IMR-90 (cell line): ENCODE results near the gene ADM5. TPM values are rescaled to one million over a fixed set of nuclear protein-coding genes. Genes with fewer than 3 reads are reported as not detected.

Source experiments
- microRNA-seq, 2 experiments: library from miRNA; stranded (forward) in 1 of 2; unstranded in 1 of 2; fragments of 10-50 nt in 1 of 2; fragments of <30 nt in 1 of 2; gene quantifications in 1 of 2; microRNA quantifications in 1 of 2; one replicate each; pipeline versions ENCODE3 to v1.1.0; 2013 to 2020; ENCODE audit not compliant: insufficient read depth in 1 of 2, insufficient read length in 1 of 2, unreplicated experiment in 1 of 2
- polyA plus RNA-seq, 3 experiments: library from polyadenylated mRNA; depleted of rRNA; stranded (reverse); fragments of >200 nt; gene quantifications; 2 replicates each; pipeline ENCODE4 v1.2.3, GENCODE V29; 2012; ENCODE audit warnings: low replicate concordance in 1 of 3
- small RNA-seq, 5 experiments: library from RNA; depleted of rRNA; stranded (forward); fragments of <200 nt; gene quantifications; one replicate each; pipeline ENCODE3, GENCODE V24; 2012
- total RNA-seq: library from RNA; depleted of rRNA; stranded (reverse); fragments of >200 nt; gene quantifications from 2 replicates; pipeline ENCODE4 v1.2.3, GENCODE V29; 2012; rRNA removed

The ADM5 gene
- total and polyA plus RNA-seq, 2 of the 4 experiments (the other 2 are of a cell fraction) = 0.18 to 0.99 TPM

Small RNAs within 50 kb of the gene (microRNA-seq; reads per million reads assigned to microRNA genes)
- gene MIR5088 = 0 to 2.1 reads per million in 2 experiments

Small RNAs within 50 kb of the gene (small RNA-seq; reads per million reads assigned to genes)
- gene MIR5088 = 0 reads per million in 5 experiments

Other genes starting within 250 kb of the ADM5 start
- gene SLC17A7, start 248.1 kb upstream of the ADM5 start, total RNA-seq = not detected in 2 replicates
- gene SLC17A7, start 248.1 kb upstream of the ADM5 start, polyA plus RNA-seq (2012; rRNA removed) = 0.03 TPM in 1 of 2 replicates, not detected in the other
- 122 and 125 TPM in 2 replicates for gene PIH1D1, start 237.8 kb upstream of the ADM5 start, total RNA-seq
- 76.8 and 77.9 TPM in 2 replicates for gene PIH1D1, start 237.8 kb upstream of the ADM5 start, polyA plus RNA-seq (2012; rRNA removed)
- gene ALDH16A1, start 236.4 kb upstream of the ADM5 start, total RNA-seq = 10.4 and 11.4 TPM in 2 replicates
- gene ALDH16A1, start 236.4 kb upstream of the ADM5 start, polyA plus RNA-seq (2012; rRNA removed) = 12.1 and 12.9 TPM in 2 replicates
- gene FLT3LG, start 215.4 kb upstream of the ADM5 start, total RNA-seq = 0.56 and 0.90 TPM in 2 replicates
- 8.3 and 10.2 TPM in 2 replicates for gene FLT3LG, start 215.4 kb upstream of the ADM5 start, polyA plus RNA-seq (2012; rRNA removed)
- gene RPL13A, start 202.0 kb upstream of the ADM5 start, total RNA-seq = 1,477 and 1,924 TPM in 2 replicates
- 2,069 and 2,840 TPM in 2 replicates for gene RPL13A, start 202.0 kb upstream of the ADM5 start, polyA plus RNA-seq (2012; rRNA removed)
- gene RPS11, start 193.2 kb upstream of the ADM5 start, total RNA-seq = 3,436 and 3,623 TPM in 2 replicates
- gene RPS11, start 193.2 kb upstream of the ADM5 start, polyA plus RNA-seq (2012; rRNA removed) = 5,513 and 6,961 TPM in 2 replicates
- 14.7 and 17.0 TPM in 2 replicates for gene FCGRT, start 176.9 kb upstream of the ADM5 start, total RNA-seq
- gene FCGRT, start 176.9 kb upstream of the ADM5 start, polyA plus RNA-seq (2012; rRNA removed) = 64.8 and 68.7 TPM in 2 replicates
- 102 and 111 TPM in 2 replicates for gene RCN3, start 161.6 kb upstream of the ADM5 start, total RNA-seq
- gene RCN3, start 161.6 kb upstream of the ADM5 start, polyA plus RNA-seq (2012; rRNA removed) = 116 and 119 TPM in 2 replicates
- 118 and 130 TPM in 2 replicates for gene NOSIP, start 109.0 kb upstream of the ADM5 start, total RNA-seq
- gene NOSIP, start 109.0 kb upstream of the ADM5 start, polyA plus RNA-seq (2012; rRNA removed) = 138 and 164 TPM in 2 replicates
- under 0.01 and 0.54 TPM in 2 replicates for gene PRRG2, start 108.3 kb upstream of the ADM5 start, total RNA-seq
- gene PRRG2, start 108.3 kb upstream of the ADM5 start, polyA plus RNA-seq (2012; rRNA removed) = 0.14 and 0.52 TPM in 2 replicates
- gene PRR12, start 98.4 kb upstream of the ADM5 start, total RNA-seq = 0.28 and 0.36 TPM in 2 replicates
- 4.0 and 4.1 TPM in 2 replicates for gene PRR12, start 98.4 kb upstream of the ADM5 start, polyA plus RNA-seq (2012; rRNA removed)
- gene RRAS, start 49.5 kb upstream of the ADM5 start, total RNA-seq = 50.2 and 50.5 TPM in 2 replicates
- gene RRAS, start 49.5 kb upstream of the ADM5 start, polyA plus RNA-seq (2012; rRNA removed) = 241 and 267 TPM in 2 replicates
- gene SCAF1, start 47.4 kb upstream of the ADM5 start, total RNA-seq = 2.2 and 3.1 TPM in 2 replicates
- gene SCAF1, start 47.4 kb upstream of the ADM5 start, polyA plus RNA-seq (2012; rRNA removed) = 14.6 and 14.8 TPM in 2 replicates
- gene IRF3, start 23.7 kb upstream of the ADM5 start, total RNA-seq = 37.2 and 39.6 TPM in 2 replicates
- gene IRF3, start 23.7 kb upstream of the ADM5 start, polyA plus RNA-seq (2012; rRNA removed) = 65.2 and 95.9 TPM in 2 replicates
- gene BCL2L12, start 23.7 kb upstream of the ADM5 start, total RNA-seq = 3.9 and 4.7 TPM in 2 replicates
- 32.6 and 51.4 TPM in 2 replicates for gene BCL2L12, start 23.7 kb upstream of the ADM5 start, polyA plus RNA-seq (2012; rRNA removed)
- gene PRMT1, start 12.3 kb upstream of the ADM5 start, total RNA-seq = 672 and 840 TPM in 2 replicates
- 497 and 529 TPM in 2 replicates for gene PRMT1, start 12.3 kb upstream of the ADM5 start, polyA plus RNA-seq (2012; rRNA removed)
- gene CPT1C, start 1.5 kb downstream of the ADM5 start, total RNA-seq = 14.2 and 14.7 TPM in 2 replicates
- gene CPT1C, start 1.5 kb downstream of the ADM5 start, polyA plus RNA-seq (2012; rRNA removed) = 53.1 and 56.1 TPM in 2 replicates
- not detected in 2 replicates for gene TSKS, start 73.7 kb downstream of the ADM5 start, total RNA-seq
- gene TSKS, start 73.7 kb downstream of the ADM5 start, polyA plus RNA-seq (2012; rRNA removed) = 0.10 TPM in 1 of 2 replicates, not detected in the other
- gene AP2A1, start 77.4 kb downstream of the ADM5 start, total RNA-seq = 40.7 and 41.4 TPM in 2 replicates
- gene AP2A1, start 77.4 kb downstream of the ADM5 start, polyA plus RNA-seq (2012; rRNA removed) = 122 and 136 TPM in 2 replicates
- 10.6 and 14.3 TPM in 2 replicates for gene FUZ, start 123.7 kb downstream of the ADM5 start, total RNA-seq
- gene FUZ, start 123.7 kb downstream of the ADM5 start, polyA plus RNA-seq (2012; rRNA removed) = 10.4 and 12.1 TPM in 2 replicates
- gene MED25, start 128.7 kb downstream of the ADM5 start, total RNA-seq = 4.7 and 5.3 TPM in 2 replicates
- gene MED25, start 128.7 kb downstream of the ADM5 start, polyA plus RNA-seq (2012; rRNA removed) = 37.0 and 38.5 TPM in 2 replicates
- gene PTOV1, start 161.6 kb downstream of the ADM5 start, total RNA-seq = 34.4 and 36.1 TPM in 2 replicates
- 106 and 107 TPM in 2 replicates for gene PTOV1, start 161.6 kb downstream of the ADM5 start, polyA plus RNA-seq (2012; rRNA removed)
- 10.6 and 14.2 TPM in 2 replicates for gene PNKP, start 178.0 kb downstream of the ADM5 start, total RNA-seq
- gene PNKP, start 178.0 kb downstream of the ADM5 start, polyA plus RNA-seq (2012; rRNA removed) = 25.0 and 33.0 TPM in 2 replicates
- 3.6 and 5.0 TPM in 2 replicates for gene AKT1S1, start 187.8 kb downstream of the ADM5 start, total RNA-seq
- 54.4 and 68.7 TPM in 2 replicates for gene AKT1S1, start 187.8 kb downstream of the ADM5 start, polyA plus RNA-seq (2012; rRNA removed)
- 1.1 and 1.4 TPM in 2 replicates for gene TBC1D17, start 188.1 kb downstream of the ADM5 start, total RNA-seq
- gene TBC1D17, start 188.1 kb downstream of the ADM5 start, polyA plus RNA-seq (2012; rRNA removed) = 26.8 and 27.8 TPM in 2 replicates
- under 0.01 and 0.36 TPM in 2 replicates for gene IL4I1, start 207.3 kb downstream of the ADM5 start, total RNA-seq
- gene IL4I1, start 207.3 kb downstream of the ADM5 start, polyA plus RNA-seq (2012; rRNA removed) = 0.27 and 0.31 TPM in 2 replicates
- 2.7 and 3.3 TPM in 2 replicates for gene ATF5, start 239.6 kb downstream of the ADM5 start, total RNA-seq
- 13.3 and 15.7 TPM in 2 replicates for gene ATF5, start 239.6 kb downstream of the ADM5 start, polyA plus RNA-seq (2012; rRNA removed)
- 21.3 and 26.4 TPM in 2 replicates for gene NUP62, start 239.9 kb downstream of the ADM5 start, total RNA-seq
- gene NUP62, start 239.9 kb downstream of the ADM5 start, polyA plus RNA-seq (2012; rRNA removed) = 29.7 and 32.4 TPM in 2 replicates